H9 (cell line): Measurements from ENCODE around the gene GET4. TPM values are rescaled to one million over a fixed set of nuclear protein-coding genes. Genes with fewer than 3 reads are reported as not detected.

Source experiments
- DNase-seq: peaks from one replicate; pipeline ENCODE4 v3.0.0-alpha.2; 2017
- H2AFZ ChIP-seq: one replicate; pipeline ENCODE4 v1.6.1; 2013; ENCODE audit warnings: mild to moderate bottlenecking, low read length, control low read depth, moderate library complexity
- H2AK5ac ChIP-seq: 2 replicates; pipeline ENCODE4 v1.6.1; 2013; ENCODE audit warnings: low read length, control low read depth, mixed read lengths; ENCODE audit not compliant: insufficient read length
- H2BK120ac ChIP-seq: one replicate; pipeline ENCODE4 v1.6.1; 2013; ENCODE audit warnings: low read depth, mild to moderate bottlenecking, low read length, control low read depth, inconsistent platforms; ENCODE audit not compliant: poor library complexity, severe bottlenecking
- H2BK12ac ChIP-seq: 2 replicates; pipeline ENCODE4 v1.6.1; 2013; ENCODE audit warnings: low read length, control low read depth, mixed read lengths, low read depth; ENCODE audit not compliant: insufficient read length
- H2BK15ac ChIP-seq: 2 replicates; pipeline ENCODE4 v1.6.1; 2013; ENCODE audit warnings: low read depth, low read length, control low read depth
- H2BK20ac ChIP-seq: one replicate; pipeline ENCODE4 v1.6.1; 2013; ENCODE audit warnings: low read depth, mild to moderate bottlenecking, low read length, control low read depth, inconsistent platforms; ENCODE audit not compliant: poor library complexity, severe bottlenecking
- H2BK5ac ChIP-seq: 2 replicates; pipeline ENCODE4 v1.6.1; 2013; ENCODE audit warnings: low read length, control low read depth, mixed read lengths; ENCODE audit not compliant: insufficient read length
- H3K14ac ChIP-seq: 2 replicates; pipeline ENCODE4 v1.6.1; 2013; ENCODE audit warnings: low read length, control low read depth; ENCODE audit not compliant: insufficient read depth
- H3K18ac ChIP-seq: 2 replicates; pipeline ENCODE4 v1.6.1; 2013; ENCODE audit warnings: low read depth, mild to moderate bottlenecking, mixed read lengths, low read length, control low read depth; ENCODE audit not compliant: insufficient read length
- H3K23ac ChIP-seq: 2 replicates; pipeline ENCODE4 v1.6.1; 2013; ENCODE audit warnings: low read length, control low read depth, mixed read lengths, low read depth; ENCODE audit not compliant: insufficient read length
- H3K23me2 ChIP-seq: 2 replicates; pipeline ENCODE4 v1.6.1; 2013; ENCODE audit warnings: low read depth, mild to moderate bottlenecking, mixed read lengths, low read length, control low read depth; ENCODE audit not compliant: insufficient read length, poor library complexity, severe bottlenecking
- H3K27ac ChIP-seq: 2 replicates; pipeline ENCODE4 v1.5.1; 2013; ENCODE audit warnings: low read length, control low read depth, mixed read lengths, low read depth; ENCODE audit not compliant: insufficient read length
- H3K27me3 ChIP-seq: 2 replicates; pipeline ENCODE4 v1.6.1; 2013; ENCODE audit warnings: low read length, control low read depth, inconsistent platforms; ENCODE audit not compliant: insufficient read depth
- H3K4ac ChIP-seq: 2 replicates; pipeline ENCODE4 v1.6.1; 2013; ENCODE audit warnings: low read depth, mild to moderate bottlenecking, control low read depth, inconsistent platforms, low read length, moderate library complexity
- H3K4me1 ChIP-seq: 2 replicates; pipeline ENCODE4 v1.6.1; 2013; ENCODE audit warnings: low read length, control low read depth, inconsistent platforms; ENCODE audit not compliant: insufficient read depth
- H3K4me2 ChIP-seq: 2 replicates; pipeline ENCODE4 v1.6.1; 2013; ENCODE audit warnings: low read length, control low read depth, mixed read lengths; ENCODE audit not compliant: insufficient read length, insufficient read depth
- H3K56ac ChIP-seq: 2 replicates; pipeline ENCODE4 v1.6.1; 2013; ENCODE audit warnings: low read depth, mild to moderate bottlenecking, mixed read lengths, low read length, control low read depth; ENCODE audit not compliant: insufficient read length
- H3K79me1 ChIP-seq: 2 replicates; pipeline ENCODE4 v1.6.1; 2013; ENCODE audit warnings: low read depth, mild to moderate bottlenecking, moderate library complexity, low read length, control low read depth, inconsistent platforms; ENCODE audit not compliant: insufficient read depth, poor library complexity, severe bottlenecking
- H3K79me2 ChIP-seq: 2 replicates; pipeline ENCODE4 v1.6.1; 2013; ENCODE audit warnings: low read length, control low read depth, inconsistent platforms; ENCODE audit not compliant: insufficient read depth
- H3K9ac ChIP-seq: 2 replicates; pipeline ENCODE4 v1.6.1; 2013; ENCODE audit warnings: low read length, control low read depth, mixed read lengths; ENCODE audit not compliant: insufficient read length; ENCODE audit errors: extremely low read depth
- H3K9me3 ChIP-seq: one replicate; pipeline ENCODE4 v1.6.1; 2013; ENCODE audit warnings: low read depth, low read length, inconsistent platforms; ENCODE audit not compliant: control insufficient read depth
- H3T11ph ChIP-seq: one replicate; pipeline ENCODE4 v1.6.1; 2013; ENCODE audit warnings: mild to moderate bottlenecking, low read length, control low read depth, inconsistent platforms
- H4K20me1 ChIP-seq: one replicate; pipeline ENCODE4 v1.6.1; 2013; ENCODE audit not compliant: control insufficient read depth, insufficient read length, insufficient read depth
- H4K5ac ChIP-seq: 2 replicates; pipeline ENCODE4 v1.6.1; 2013; ENCODE audit warnings: low read depth, mild to moderate bottlenecking, mixed read lengths, low read length, control low read depth; ENCODE audit not compliant: insufficient read length
- H4K8ac ChIP-seq: replicated peaks from 2 replicates; pipeline ENCODE4 v1.6.1; 2013; ENCODE audit warnings: low read length, control low read depth, mixed read lengths, low read depth; ENCODE audit not compliant: insufficient read length
- H4K91ac ChIP-seq: 2 replicates; pipeline ENCODE4 v1.6.1; 2013; ENCODE audit warnings: low read depth, mild to moderate bottlenecking, moderate library complexity, mixed read lengths, low read length, control low read depth; ENCODE audit not compliant: insufficient read length
- H3K27ac Mint-ChIP-seq, 3 experiments: 2 replicates in 2 of 3; 3 replicates in 1 of 3; pipeline ENCODE4 v1.8.0; 2020 to 2021; ENCODE audit warnings: mixed read lengths in 3 of 3, mild to moderate bottlenecking in 1 of 3, moderate library complexity in 1 of 3
- H3K27me3 Mint-ChIP-seq: 2 replicates; pipeline ENCODE4 v1.8.0; 2021; ENCODE audit warnings: low read depth, mild to moderate bottlenecking, moderate library complexity, mixed read lengths
- H3K36me3 Mint-ChIP-seq, 3 experiments: 2 replicates in 2 of 3; 3 replicates in 1 of 3; pipeline ENCODE4 v1.8.0; 2020 to 2021; ENCODE audit warnings: low read depth in 3 of 3, mixed read lengths in 3 of 3; ENCODE audit not compliant: insufficient read depth in 1 of 3
- H3K4me1 Mint-ChIP-seq, 2 experiments: 2 replicates each; pipeline ENCODE4 v1.8.0; 2020; ENCODE audit warnings: mixed read lengths in 2 of 2
- H3K4me3 Mint-ChIP-seq, 2 experiments: 2 replicates in 1 of 2; 3 replicates in 1 of 2; pipeline ENCODE4 v1.8.0; 2020 to 2021; ENCODE audit warnings: mild to moderate bottlenecking in 2 of 2, mixed read lengths in 2 of 2, moderate library complexity in 1 of 2
- H3K9me3 Mint-ChIP-seq, 2 experiments: 2 replicates in 1 of 2; 3 replicates in 1 of 2; pipeline ENCODE4 v1.8.0; 2020; ENCODE audit warnings: mild to moderate bottlenecking in 2 of 2, mixed read lengths in 2 of 2, moderate library complexity in 1 of 2
- WGBS: extraction: QIAGEN DNeasy Blood & Tissue Kit; methylation state at CpG from one replicate; pipeline ENCODE4 v1.1.7; 2013; ENCODE audit warnings: missing lambda C conversion rate, low lambda C conversion rate, mixed read lengths; ENCODE audit not compliant: insufficient read length; ENCODE audit errors: extremely low coverage; 5-methylcytosine and 5-hydroxymethylcytosine counted together
- total RNA-seq: library from RNA; stranded (reverse); gene quantifications from 2 replicates; pipeline ENCODE4 v1.2.1, GENCODE V29; 2021
- TF ChIP-seq, protein P1 (sequence below): fragments of 200-600 bp; sonication (generic); conservative IDR thresholded peaks from 3 replicates; pipeline ENCODE4 v1.8.0; 2021; ENCODE audit warnings: antibody characterized with exemption, mild to moderate bottlenecking

The GET4 gene
- total RNA-seq, 1 experiment from 2014 or later, result 70.2 TPM

GRCh38 chr7:894927-895450 lies 18.6 kb downstream of the GET4 start:
- H4K8ac ChIP-seq, result no peak overlapping the region
- DNase-seq, result no peak
- H4K91ac ChIP-seq, result no peak overlapping the region
- H3K9me3 ChIP-seq, result no peaks in the 10 kb centered on the region
- H2BK120ac ChIP-seq, result no peak overlapping the region
- no peak overlapping the region for H4K5ac ChIP-seq
- no peak overlapping the region for H2BK12ac ChIP-seq
- H3K9ac ChIP-seq, result no peak overlapping the region
- no peak overlapping the region for H3K14ac ChIP-seq
- H3K27ac ChIP-seq, result no peak overlapping the region
- H2BK20ac ChIP-seq, result no peak overlapping the region
- no peaks in the 10 kb centered on the region for H3K4me1 Mint-ChIP-seq
- no peak overlapping the region for H3K4me2 ChIP-seq
- no peak overlapping the region for H3K56ac ChIP-seq
- no peak overlapping the region for H2AFZ ChIP-seq
- peaks cover 1% of the 10 kb centered on the region; the same call in 1 of the 2 replicates for H3K27me3 Mint-ChIP-seq
- no peaks in the 10 kb centered on the region for H3K23me2 ChIP-seq
- H3K18ac ChIP-seq, result no peak overlapping the region
- no peak overlapping the region for H3K23ac ChIP-seq
- peaks cover 32 to 64% (median 60%) of the 10 kb centered on the region in 3 experiments for H3K36me3 Mint-ChIP-seq
- peaks cover 3% of the 10 kb centered on the region for H4K20me1 ChIP-seq
- H3K27ac Mint-ChIP-seq, result no peak overlapping the region
- H2BK5ac ChIP-seq, result no peak overlapping the region
- no peak overlapping the region for H3K4me3 Mint-ChIP-seq
- TF ChIP-seq, protein P1, sequence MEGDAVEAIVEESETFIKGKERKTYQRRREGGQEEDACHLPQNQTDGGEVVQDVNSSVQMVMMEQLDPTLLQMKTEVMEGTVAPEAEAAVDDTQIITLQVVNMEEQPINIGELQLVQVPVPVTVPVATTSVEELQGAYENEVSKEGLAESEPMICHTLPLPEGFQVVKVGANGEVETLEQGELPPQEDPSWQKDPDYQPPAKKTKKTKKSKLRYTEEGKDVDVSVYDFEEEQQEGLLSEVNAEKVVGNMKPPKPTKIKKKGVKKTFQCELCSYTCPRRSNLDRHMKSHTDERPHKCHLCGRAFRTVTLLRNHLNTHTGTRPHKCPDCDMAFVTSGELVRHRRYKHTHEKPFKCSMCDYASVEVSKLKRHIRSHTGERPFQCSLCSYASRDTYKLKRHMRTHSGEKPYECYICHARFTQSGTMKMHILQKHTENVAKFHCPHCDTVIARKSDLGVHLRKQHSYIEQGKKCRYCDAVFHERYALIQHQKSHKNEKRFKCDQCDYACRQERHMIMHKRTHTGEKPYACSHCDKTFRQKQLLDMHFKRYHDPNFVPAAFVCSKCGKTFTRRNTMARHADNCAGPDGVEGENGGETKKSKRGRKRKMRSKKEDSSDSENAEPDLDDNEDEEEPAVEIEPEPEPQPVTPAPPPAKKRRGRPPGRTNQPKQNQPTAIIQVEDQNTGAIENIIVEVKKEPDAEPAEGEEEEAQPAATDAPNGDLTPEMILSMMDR, result no peak
- H2BK15ac ChIP-seq, result no peak overlapping the region
- no peaks in the 10 kb centered on the region for H3K79me2 ChIP-seq
- no peak overlapping the region for H2AK5ac ChIP-seq
- H3K27me3 ChIP-seq, result no peaks in the 10 kb centered on the region
- no peaks in the 10 kb centered on the region for H3K79me1 ChIP-seq
- WGBS, result no CpG with 5 or more reads among the region's 21 CpGs
- no peaks in the 10 kb centered on the region for H3K9me3 Mint-ChIP-seq
- no peak overlapping the region for H3K4ac ChIP-seq
- H3T11ph ChIP-seq, result no peak overlapping the region
- H3K4me1 ChIP-seq, result no peaks in the 10 kb centered on the region
